ENCODE measurements around the gene EHMT1.

Gene EHMT1

DNA sequence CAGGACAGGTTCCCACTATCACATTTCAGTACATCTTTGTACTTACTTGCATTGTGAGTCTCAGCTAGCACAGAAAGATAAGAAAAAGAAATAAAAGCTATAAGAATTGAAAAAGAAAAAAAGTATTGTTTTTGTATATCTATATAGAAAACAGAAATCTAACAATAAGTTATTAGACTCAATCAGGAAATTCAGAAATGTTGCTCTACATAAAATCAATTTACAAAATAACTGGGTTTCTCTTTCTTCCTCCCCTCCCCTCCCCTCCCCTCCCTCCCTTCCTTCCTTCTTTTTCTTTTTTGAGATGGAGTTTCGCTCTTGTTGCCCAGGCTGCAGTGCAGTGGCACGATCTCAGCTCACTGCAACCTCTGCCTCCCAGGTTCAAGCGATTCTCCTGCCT is 251.6 kb downstream of the EHMT1 start:
- no peak for DNase-seq
- no peak overlapping the region for H3K27ac ChIP-seq
- no peaks in the 10 kb centered on the region for H3K36me3 ChIP-seq (replicated peaks)
- no peak overlapping the region for H3K4me3 ChIP-seq (ENCODE audit: low read depth, low read length)
- TF ChIP-seq, protein P1, sequence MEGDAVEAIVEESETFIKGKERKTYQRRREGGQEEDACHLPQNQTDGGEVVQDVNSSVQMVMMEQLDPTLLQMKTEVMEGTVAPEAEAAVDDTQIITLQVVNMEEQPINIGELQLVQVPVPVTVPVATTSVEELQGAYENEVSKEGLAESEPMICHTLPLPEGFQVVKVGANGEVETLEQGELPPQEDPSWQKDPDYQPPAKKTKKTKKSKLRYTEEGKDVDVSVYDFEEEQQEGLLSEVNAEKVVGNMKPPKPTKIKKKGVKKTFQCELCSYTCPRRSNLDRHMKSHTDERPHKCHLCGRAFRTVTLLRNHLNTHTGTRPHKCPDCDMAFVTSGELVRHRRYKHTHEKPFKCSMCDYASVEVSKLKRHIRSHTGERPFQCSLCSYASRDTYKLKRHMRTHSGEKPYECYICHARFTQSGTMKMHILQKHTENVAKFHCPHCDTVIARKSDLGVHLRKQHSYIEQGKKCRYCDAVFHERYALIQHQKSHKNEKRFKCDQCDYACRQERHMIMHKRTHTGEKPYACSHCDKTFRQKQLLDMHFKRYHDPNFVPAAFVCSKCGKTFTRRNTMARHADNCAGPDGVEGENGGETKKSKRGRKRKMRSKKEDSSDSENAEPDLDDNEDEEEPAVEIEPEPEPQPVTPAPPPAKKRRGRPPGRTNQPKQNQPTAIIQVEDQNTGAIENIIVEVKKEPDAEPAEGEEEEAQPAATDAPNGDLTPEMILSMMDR (IDR thresholded peaks at IDR 0.05; ENCODE audit: low read depth, low read length, missing control alignments) = no peak
- in situ Hi-C loops (cut with HindIII; ENCODE audit: low pct_ligation_motif_present, low sequenced_read_pairs) = no loop called here
- no peaks in the 10 kb centered on the region for H3K27me3 ChIP-seq (replicated peaks)

DNA sequence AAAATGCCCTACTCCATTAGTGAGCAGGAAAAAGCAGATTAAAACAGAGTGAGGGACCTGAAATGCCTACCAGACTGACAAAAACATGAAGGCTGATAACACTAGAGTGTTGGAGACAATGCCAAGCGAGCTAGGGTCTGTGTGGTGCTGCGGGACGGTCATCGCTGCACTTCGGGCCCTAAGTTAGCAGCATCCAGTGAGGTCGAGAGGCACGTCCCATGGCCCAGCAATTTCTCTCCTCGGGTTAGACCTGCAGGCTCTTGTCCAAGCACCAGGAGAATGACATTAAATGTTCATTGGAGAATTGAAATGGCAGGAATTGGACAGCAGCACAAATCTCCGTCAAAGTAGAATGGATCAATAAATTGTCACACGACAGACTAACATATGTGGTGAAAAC is 253.5 kb downstream of the EHMT1 start:
- TF ChIP-seq, protein P1 (IDR thresholded peaks at IDR 0.05; ENCODE audit: low read depth, low read length, missing control alignments) = no peak
- Histone ChIP-seq H3K27me3 (replicated peaks) (no peaks in the 10 kb centered on the region), H3K4me3 (ENCODE audit: low read depth, low read length) (no peak overlapping the region), H3K27ac (no peak overlapping the region), H3K36me3 (replicated peaks) (no peaks in the 10 kb centered on the region)
- in situ Hi-C loops (cut with HindIII; ENCODE audit: low pct_ligation_motif_present, low sequenced_read_pairs) = no loop called here
- no peak for DNase-seq

DNA sequence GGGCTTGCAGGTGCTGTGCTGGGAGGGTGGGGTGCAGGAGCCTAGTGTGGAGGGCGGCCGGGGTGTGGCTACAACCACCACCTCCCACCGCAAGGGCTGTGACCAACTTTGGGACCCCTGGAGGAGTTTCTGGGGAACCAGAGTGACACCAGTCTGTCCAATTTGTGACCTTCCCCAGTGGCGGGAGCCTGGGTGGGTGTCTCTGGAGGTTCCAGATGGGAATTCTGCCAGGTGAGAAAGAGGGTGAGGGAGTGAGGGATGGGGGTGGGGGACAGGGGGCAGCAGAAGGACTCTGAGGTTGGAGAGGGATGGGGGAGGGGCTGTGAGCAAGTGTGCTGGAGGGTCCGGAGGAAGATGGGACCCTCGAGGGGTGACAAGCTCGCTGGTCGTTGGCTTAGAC is 254.6 kb downstream of the EHMT1 start:
- Histone ChIP-seq H3K4me3 (ENCODE audit: low read depth, low read length) (no peak overlapping the region), H3K27me3 (replicated peaks) (no peaks in the 10 kb centered on the region), H3K36me3 (replicated peaks) (no peaks in the 10 kb centered on the region), H3K27ac (no peak overlapping the region)
- TF ChIP-seq, protein P1 (IDR thresholded peaks at IDR 0.05; ENCODE audit: low read depth, low read length, missing control alignments) = no peak
- no peak for DNase-seq
- in situ Hi-C loops (cut with HindIII; ENCODE audit: low pct_ligation_motif_present, low sequenced_read_pairs) = no loop called here

DNA sequence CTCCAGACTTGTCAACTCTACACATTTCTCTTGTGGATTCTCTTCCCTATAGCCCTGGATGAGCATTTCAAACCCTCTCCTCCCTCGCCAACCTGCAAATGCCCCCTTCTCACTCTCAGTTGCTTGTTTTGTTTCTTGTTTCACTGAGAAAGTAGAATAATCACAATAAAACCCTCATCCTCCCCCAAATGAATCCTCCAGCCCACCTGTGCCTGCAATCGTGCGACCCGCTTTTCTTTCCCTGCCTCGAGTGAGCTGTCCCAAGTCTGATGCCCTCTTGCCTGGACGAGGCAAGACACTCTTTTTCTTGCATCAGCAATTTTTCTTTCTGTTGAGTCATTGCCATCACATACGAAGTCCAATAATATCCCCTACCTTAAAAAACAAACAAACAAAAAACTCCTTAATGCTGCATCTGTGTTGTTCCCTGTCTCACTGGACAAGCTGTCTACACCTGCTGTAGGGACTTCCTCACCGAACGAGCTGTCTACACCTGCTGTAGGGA is 255.1 kb downstream of the EHMT1 start:
- in situ Hi-C loops (cut with HindIII; ENCODE audit: low pct_ligation_motif_present, low sequenced_read_pairs) = no loop called here
- Histone ChIP-seq H3K27me3 (replicated peaks) (no peaks in the 10 kb centered on the region), H3K27ac (no peak overlapping the region), H3K36me3 (replicated peaks) (no peaks in the 10 kb centered on the region), H3K4me3 (ENCODE audit: low read depth, low read length) (no peak overlapping the region)
- TF ChIP-seq, protein P1 (IDR thresholded peaks at IDR 0.05; ENCODE audit: low read depth, low read length, missing control alignments) = no peak
- DNase-seq = no peak

DNA sequence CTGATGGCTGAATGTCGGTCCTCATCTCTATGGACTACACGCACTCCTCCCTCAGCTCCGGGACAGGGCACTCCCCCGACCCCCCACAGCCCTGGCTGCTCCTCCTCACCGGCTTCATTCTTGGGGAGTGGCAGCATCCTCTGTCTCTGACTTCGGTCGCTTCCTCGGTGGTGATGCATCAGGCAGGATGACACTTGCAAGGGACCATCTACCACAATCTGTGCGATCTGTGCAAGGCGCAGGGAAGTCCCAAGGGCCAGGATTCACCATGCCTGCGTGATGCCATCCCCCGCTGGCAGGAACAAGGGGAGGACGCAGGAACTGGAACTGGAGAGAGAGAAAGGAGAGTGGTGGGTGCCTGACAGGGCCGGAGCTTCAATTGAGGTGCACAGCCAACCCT is 256.5 kb downstream of the EHMT1 start:
- in situ Hi-C loops (cut with HindIII; ENCODE audit: low pct_ligation_motif_present, low sequenced_read_pairs) = no loop called here
- no peaks in the 10 kb centered on the region for H3K36me3 ChIP-seq (replicated peaks)

DNA sequence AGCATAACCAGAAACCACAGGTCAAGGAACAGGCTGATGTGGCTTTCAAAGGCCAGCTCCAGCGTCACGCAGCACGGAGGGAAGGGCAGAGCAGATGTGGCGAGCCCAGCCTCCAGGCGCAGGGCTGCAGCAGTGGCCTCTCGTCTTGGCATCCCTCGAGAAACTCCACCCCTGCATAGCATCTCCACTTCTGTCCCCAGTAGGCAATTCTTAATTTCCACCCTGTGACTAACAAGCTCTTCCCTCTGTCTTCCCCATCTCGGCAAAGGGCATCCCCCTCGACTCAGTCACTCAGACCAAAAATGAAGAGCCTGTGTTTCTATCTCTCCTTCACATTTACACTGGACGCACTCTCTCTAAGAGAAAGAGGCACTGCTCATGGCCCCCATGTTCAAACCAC is 257.0 kb downstream of the EHMT1 start:
- in situ Hi-C loops (cut with HindIII; ENCODE audit: low pct_ligation_motif_present, low sequenced_read_pairs) = no loop called here
- DNase-seq = no peak
- no peak overlapping the region for H3K27ac ChIP-seq
- H3K27me3 ChIP-seq (replicated peaks) = no peaks in the 10 kb centered on the region
- no peaks in the 10 kb centered on the region for H3K36me3 ChIP-seq (replicated peaks)
- H3K4me3 ChIP-seq (ENCODE audit: low read depth, low read length) = no peak overlapping the region
- TF ChIP-seq, protein P1 (IDR thresholded peaks at IDR 0.05; ENCODE audit: low read depth, low read length, missing control alignments) = no peak

More for the DNA sequence above, 256.5 kb downstream of the EHMT1 start:
- H3K27ac ChIP-seq = no peak overlapping the region
- H3K4me3 ChIP-seq (ENCODE audit: low read depth, low read length) = no peak overlapping the region
- H3K27me3 ChIP-seq (replicated peaks) = no peaks in the 10 kb centered on the region
- DNase-seq = no peak
- TF ChIP-seq, protein P1 (IDR thresholded peaks at IDR 0.05; ENCODE audit: low read depth, low read length, missing control alignments) = no peak

Data from brain microvascular endothelial cell (primary cell).